DMS153 (cell line): ENCODE measurements around the gene NBPF3.
A peak's percentile ranks its signal among the peaks of the same experiment; 100 is the strongest.
"Not testable (repeated sequence)": the region's sequence is repeated elsewhere in the genome, so short reads cannot be mapped to it uniquely, and the experiment has no call there.

Source experiments
- DNase-seq: peaks from one replicate; lab custom pipeline; 2025; lab: John Stamatoyannopoulos, UW

NBPF3 gene

GRCh38 chr1:21439721-21440629 lies at the start of gene NBPF3:
Gene NBPF3, plus strand, starts transcription at chr1:21440137. Its CDS starts 4,950 bp downstream, at chr1:21445087.
- peak; percentile 78 for DNase-seq

- DNase-seq = no peak
Observed at GRCh38 chr1:21391497-21391896, 48.4 kb upstream of the NBPF3 start.

GRCh38 chr1:21392587-21393263 lies 47.2 kb upstream of the NBPF3 start:
- DNase-seq = no peak

- DNase-seq = no peak
Observed at GRCh38 chr1:21396516-21396915, 43.4 kb upstream of the NBPF3 start.

GRCh38 chr1:21397813-21398188 lies 42.1 kb upstream of the NBPF3 start:
- DNase-seq = peak; percentile 43

- DNase-seq = not testable (repeated sequence)
Observed at GRCh38 chr1:21401726-21402346, 38.1 kb upstream of the NBPF3 start.

GRCh38 chr1:21406659-21407058 lies 33.3 kb upstream of the NBPF3 start:
- no peak for DNase-seq

- not testable (repeated sequence) for DNase-seq
Observed at GRCh38 chr1:21409897-21410296, 30.0 kb upstream of the NBPF3 start.

- no peak for DNase-seq
Observed at GRCh38 chr1:21414015-21414414, 25.9 kb upstream of the NBPF3 start.

- not testable (repeated sequence) for DNase-seq
Observed at GRCh38 chr1:21420378-21420777, 19.6 kb upstream of the NBPF3 start.

- not testable (repeated sequence) for DNase-seq
Observed at GRCh38 chr1:21421307-21421706, 18.6 kb upstream of the NBPF3 start.

GRCh38 chr1:21427798-21428480 lies 12.0 kb upstream of the NBPF3 start:
- DNase-seq = not testable (repeated sequence)

- not testable (repeated sequence) for DNase-seq
Observed at GRCh38 chr1:21428481-21429073, 11.4 kb upstream of the NBPF3 start.

GRCh38 chr1:21429210-21429609 lies 10.7 kb upstream of the NBPF3 start:
- DNase-seq = not testable (repeated sequence)

- DNase-seq = not testable (repeated sequence)
Observed at GRCh38 chr1:21430875-21431274, 9.1 kb upstream of the NBPF3 start.

- DNase-seq = no peak
Observed at GRCh38 chr1:21434394-21434793, 5.5 kb upstream of the NBPF3 start.

- no peak for DNase-seq
Observed at GRCh38 chr1:21435646-21436487, 4.1 kb upstream of the NBPF3 start.

GRCh38 chr1:21436488-21437340 lies 3.2 kb upstream of the NBPF3 start:
- peak; percentile 39 for DNase-seq

GRCh38 chr1:21437341-21437640 lies 2.6 kb upstream of the NBPF3 start:
- DNase-seq = no peak
